CD14-positive monocyte (primary cell): ENCODE measurements around the gene SLC20A1. TPM values are rescaled to one million over a fixed set of nuclear protein-coding genes. Genes with fewer than 3 reads are reported as not detected.

Source experiments
- DNase-seq, 3 donors: peaks; one replicate each; pipeline ENCODE4 v3.0.0-alpha.2; 2011 to 2022
- H2AFZ ChIP-seq: 2 replicates; pipeline ENCODE4 v1.6.0; 2012; ENCODE audit warnings: mild to moderate bottlenecking, low read depth, low read length, inconsistent platforms; ENCODE audit not compliant: insufficient read depth, poor library complexity, severe bottlenecking
- H3K27ac ChIP-seq, 2 donors: 1 replicate in 1 of 2; 2 replicates in 1 of 2; pipeline ENCODE4 v1.5.1; 2012 to 2013; ENCODE audit warnings: low read length in 2 of 2, control low read depth in 1 of 2, inconsistent platforms in 1 of 2, low read depth in 1 of 2, mild to moderate bottlenecking in 1 of 2
- H3K27me3 ChIP-seq, 2 donors: one replicate each; pipeline versions ENCODE4 v1.6.0 to v1.6.1; 2011 to 2013; ENCODE audit warnings: low read length in 2 of 2; ENCODE audit not compliant: control insufficient read depth in 2 of 2, insufficient read depth in 2 of 2
- H3K36me3 ChIP-seq, 2 donors: replicated peaks in 1 of 2; 1 replicate in 1 of 2; 2 replicates in 1 of 2; pipeline versions ENCODE4 v1.5.1 to v1.6.1; 2012 to 2013; ENCODE audit warnings: low read length in 2 of 2, control low read depth in 1 of 2, inconsistent platforms in 1 of 2, mild to moderate bottlenecking in 1 of 2; ENCODE audit not compliant: insufficient read depth in 2 of 2, control insufficient read depth in 1 of 2
- H3K4me1 ChIP-seq, 2 donors: 1 replicate in 1 of 2; 2 replicates in 1 of 2; pipeline versions ENCODE4 v1.5.1 to v1.6.1; 2012 to 2013; ENCODE audit warnings: low read length in 2 of 2, control low read depth in 1 of 2, inconsistent platforms in 1 of 2, mild to moderate bottlenecking in 1 of 2, moderate library complexity in 1 of 2; ENCODE audit not compliant: insufficient read depth in 2 of 2, control insufficient read depth in 1 of 2
- H3K4me2 ChIP-seq: replicated peaks from 2 replicates; pipeline ENCODE3; 2012; ENCODE audit warnings: low read length, moderate library complexity, mild to moderate bottlenecking; ENCODE audit not compliant: poor library complexity, severe bottlenecking; ENCODE audit errors: extremely low read depth
- H3K4me3 ChIP-seq, 3 experiments: fragments of 200-600 bp in 1 of 3; sonication (generic) in 1 of 3; replicated peaks in 1 of 3; 1 replicate in 2 of 3; 2 replicates in 1 of 3; pipeline ENCODE4 v1.5.1; 2011 to 2013; ENCODE audit warnings: low read length in 3 of 3, mild to moderate bottlenecking in 3 of 3, control low read depth in 2 of 3, low read depth in 2 of 3, inconsistent platforms in 1 of 3, moderate library complexity in 1 of 3
- H3K79me2 ChIP-seq: 2 replicates; pipeline ENCODE4 v1.6.0; 2012; ENCODE audit warnings: mild to moderate bottlenecking, control low read depth, inconsistent platforms, low read length, moderate library complexity; ENCODE audit not compliant: insufficient read depth
- H3K9ac ChIP-seq: 2 replicates; pipeline ENCODE4 v1.6.0; 2017; ENCODE audit warnings: low read length, mild to moderate bottlenecking; ENCODE audit not compliant: insufficient read depth, poor library complexity, severe bottlenecking
- H3K9me3 ChIP-seq, 2 donors: replicated peaks in 1 of 2; 1 replicate in 1 of 2; 2 replicates in 1 of 2; pipeline versions ENCODE4 v1.5.1 to v1.6.1; 2012 to 2013; ENCODE audit warnings: low read length in 2 of 2, control low read depth in 1 of 2; ENCODE audit not compliant: control insufficient read depth in 1 of 2, insufficient read depth in 1 of 2
- H4K20me1 ChIP-seq: 2 replicates; pipeline ENCODE4 v1.6.0; 2012; ENCODE audit warnings: mild to moderate bottlenecking, low read length, control low read depth, moderate library complexity; ENCODE audit not compliant: insufficient read depth
- H3K27ac Mint-ChIP-seq, 7 donors: one replicate each; pipeline ENCODE4 v1.8.0; 2020; ENCODE audit warnings: mild to moderate bottlenecking in 7 of 7, mixed read lengths in 7 of 7, moderate library complexity in 6 of 7, inconsistent platforms in 2 of 7
- H3K27me3 Mint-ChIP-seq, 3 donors: one replicate each; pipeline ENCODE4 v1.8.0; 2021 to 2022; ENCODE audit warnings: low read depth in 3 of 3, mild to moderate bottlenecking in 3 of 3, mixed read lengths in 3 of 3, moderate library complexity in 3 of 3, inconsistent platforms in 1 of 3
- H3K36me3 Mint-ChIP-seq, 2 donors: one replicate each; pipeline ENCODE4 v1.8.0; 2020; ENCODE audit warnings: mixed read lengths in 2 of 2, inconsistent platforms in 1 of 2, mild to moderate bottlenecking in 1 of 2
- H3K4me1 Mint-ChIP-seq: one replicate; pipeline ENCODE4 v1.8.0; 2020; ENCODE audit warnings: mild to moderate bottlenecking, mixed read lengths
- H3K4me3 Mint-ChIP-seq, 2 donors: one replicate each; pipeline ENCODE4 v1.8.0; 2020; ENCODE audit warnings: mild to moderate bottlenecking in 2 of 2, mixed read lengths in 2 of 2, moderate library complexity in 1 of 2
- H3K9me3 Mint-ChIP-seq, 7 donors: one replicate each; pipeline ENCODE4 v1.8.0; 2020 to 2022; ENCODE audit warnings: mixed read lengths in 7 of 7, mild to moderate bottlenecking in 6 of 7, moderate library complexity in 6 of 7, inconsistent platforms in 2 of 7
- CTCF ChIP-seq: fragments of 200-600 bp; IDR thresholded peaks from one replicate; pipeline ENCODE4 v1.8.0; 2022; ENCODE audit warnings: antibody characterized with exemption, mild to moderate bottlenecking
- WGBS: methylation state at CpG from one replicate; pipeline ENCODE4 v1.1.5; 2013; ENCODE audit warnings: missing lambda C conversion rate; ENCODE audit not compliant: insufficient coverage; 5-methylcytosine and 5-hydroxymethylcytosine counted together
- intact Hi-C, 2 donors: fragments of 100-400 bp; cut with micrococcal nuclease; formaldehyde crosslinking; loops; one replicate each; pipeline versions ENCODE4 v1.15.0 to v1.15.1; 2023
- polyA plus RNA-seq, 3 donors: library from polyadenylated mRNA; depleted of rRNA in 1 of 3; unstranded in 2 of 3; stranded (reverse) in 1 of 3; fragments of 300-500 nt in 2 of 3; fragments of >200 nt in 1 of 3; fragmentation: Illumina TruSeq in 2 of 3; gene quantifications; 1 replicate in 2 of 3; 2 replicates in 1 of 3; pipeline ENCODE4 v1.2.3, GENCODE V29; 2012 to 2021

The SLC20A1 gene
- polyA plus RNA-seq, 3 donors = 16.1 to 112 (median 36.3) TPM

- H2AFZ ChIP-seq = peak overlapping the region; percentile 6
- no peaks in the 10 kb centered on the region for H3K9me3 ChIP-seq
- peaks cover 2 to 3% of the 10 kb centered on the region in 2 donors for H3K36me3 Mint-ChIP-seq
- H3K27me3 Mint-ChIP-seq = no peaks in the 10 kb centered on the region
- H3K4me1 ChIP-seq = peaks cover 28 to 32% of the 10 kb centered on the region in 2 donors
- intact Hi-C loops = loop anchor here (5.0 to 10.0 kb wide), 2 partner anchors 48 to 51 kb away; partner anchors contain the start of gene NT5DC4 (in 2 of the 2)
- peak; percentile 84 to 93 (median 89) for DNase-seq
- 0% methylated on average over 5 of the region's 12 CpGs for WGBS
- peak overlapping the region in 2 of 3 experiments; percentile 17 to 61 for H3K4me3 ChIP-seq
- H3K27me3 ChIP-seq = no peaks in the 10 kb centered on the region
- no peaks in the 10 kb centered on the region for H3K36me3 ChIP-seq
- H3K79me2 ChIP-seq = no peaks in the 10 kb centered on the region
- H4K20me1 ChIP-seq = no peaks in the 10 kb centered on the region
- peak overlapping the region; percentile 86 to 95 (median 90) for H3K27ac Mint-ChIP-seq
- peaks cover 29% of the 10 kb centered on the region for H3K4me1 Mint-ChIP-seq
- peaks cover 0 to 4% (median 3%) of the 10 kb centered on the region in 7 donors for H3K9me3 Mint-ChIP-seq
- TF ChIP-seq CTCF = no peak
- H3K4me2 ChIP-seq = peak overlapping the region; percentile 69
- H3K27ac ChIP-seq = peak overlapping the region; percentile 67 to 75
- H3K9ac ChIP-seq = no peak overlapping the region
- peak overlapping the region; percentile 69 to 76 for H3K4me3 Mint-ChIP-seq
These were observed 28.5 kb downstream of the SLC20A1 start for GRCh38 chr2:112674229-112674628.

- H3K4me2 ChIP-seq = no peak overlapping the region
- H3K4me1 Mint-ChIP-seq = peaks cover 40% of the 10 kb centered on the region
- no peak overlapping the region for H3K27ac ChIP-seq
- no peak overlapping the region for H3K4me3 Mint-ChIP-seq
- H3K9me3 ChIP-seq = no peaks in the 10 kb centered on the region
- no peak for DNase-seq
- H3K9me3 Mint-ChIP-seq = peaks cover 0 to 4% (median 3%) of the 10 kb centered on the region in 7 donors
- H3K27me3 ChIP-seq = no peaks in the 10 kb centered on the region
- intact Hi-C loops = loop anchor here in 1 of 2 donors (10.0 kb wide), 1 partner anchor 45 kb away; the partner anchor contains the start of gene NT5DC4
- no peak for TF ChIP-seq CTCF
- no peak overlapping the region for H3K4me3 ChIP-seq
- H2AFZ ChIP-seq = no peak overlapping the region
- no peak overlapping the region for H3K27ac Mint-ChIP-seq
- no peak overlapping the region for H3K9ac ChIP-seq
- H3K36me3 Mint-ChIP-seq = peaks cover 4 to 5% of the 10 kb centered on the region in 2 donors
- H3K36me3 ChIP-seq = no peaks in the 10 kb centered on the region
- H3K79me2 ChIP-seq = no peaks in the 10 kb centered on the region
- H4K20me1 ChIP-seq = no peaks in the 10 kb centered on the region
- no CpG with 5 or more reads among the region's 3 CpGs for WGBS
- peaks cover 30 to 37% of the 10 kb centered on the region in 2 donors for H3K4me1 ChIP-seq
- H3K27me3 Mint-ChIP-seq = peaks cover 0 to 2% (median 1%) of the 10 kb centered on the region in 3 donors
These were observed 33.7 kb downstream of the SLC20A1 start for GRCh38 chr2:112679484-112679883.
